Urinary bladder (tissue), 4 donors: Measurements from ENCODE around the gene TRNAU1AP. TPM values are rescaled to one million over a fixed set of nuclear protein-coding genes. Genes with fewer than 3 reads are reported as not detected.
"Not testable (repeated sequence)": the region's sequence is repeated elsewhere in the genome, so short reads cannot be mapped to it uniquely, and the experiment has no call there.

Experiments used
- DNase-seq: peaks from one replicate; pipeline ENCODE4 v3.0.0-alpha.2; 2015; ENCODE audit errors: extremely low spot score
- H3K27ac ChIP-seq: one replicate; pipeline ENCODE4 v1.5.1; 2013; ENCODE audit warnings: low read depth, mild to moderate bottlenecking, moderate library complexity
- H3K36me3 ChIP-seq: one replicate; pipeline ENCODE4 v1.6.1; 2013; ENCODE audit warnings: mild to moderate bottlenecking, moderate library complexity; ENCODE audit not compliant: insufficient read depth
- H3K4me1 ChIP-seq: one replicate; pipeline ENCODE4 v1.6.1; 2013; ENCODE audit warnings: mild to moderate bottlenecking, moderate library complexity; ENCODE audit not compliant: insufficient read depth
- H3K4me3 ChIP-seq: one replicate; pipeline ENCODE4 v1.5.1; 2013; ENCODE audit warnings: low read depth, low read length
- WGBS: extraction: QIAGEN DNeasy Blood & Tissue Kit; methylation state at CpG from one replicate; pipeline ENCODE4 v1.1.7; 2013; 5-methylcytosine and 5-hydroxymethylcytosine counted together
- polyA plus RNA-seq: library from polyadenylated mRNA; stranded (reverse); fragments of 200-250 nt; gene quantifications from one replicate; pipeline ENCODE4 v1.2.3, GENCODE V29; 2013
- total RNA-seq: library from RNA; depleted of rRNA; stranded (reverse); fragments of >200 nt; gene quantifications from one replicate; pipeline ENCODE4 v1.2.3, GENCODE V29; 2014
- donor health status: healthy with polysubstance abuse.
- donor health status: healthy.

TRNAU1AP gene
- total and polyA plus RNA-seq, 2 donors: 21.8 to 35.7 TPM

- 98% methylated on average over 11 of the region's 11 CpGs for WGBS
- Histone ChIP-seq H3K27ac (no peak overlapping the region), H3K4me3 (no peak overlapping the region), H3K4me1 (no peaks in the 10 kb centered on the region), H3K36me3 (peaks cover 10% of the 10 kb centered on the region)
- DNase-seq: no peak
Measured at GRCh38 chr1:28573564-28573963, 20.7 kb downstream of the TRNAU1AP start.

- DNase-seq: no peak
- Histone ChIP-seq H3K4me1 (no peaks in the 10 kb centered on the region), H3K27ac (no peak overlapping the region), H3K36me3 (peaks cover 4% of the 10 kb centered on the region), H3K4me3 (no peak overlapping the region)
- 78% methylated on average over 1 of the region's 1 CpG for WGBS
Measured at GRCh38 chr1:28577052-28577678, 24.3 kb downstream of the TRNAU1AP start.

GRCh38 chr1:28577738-28578536 is 25.1 kb downstream of the TRNAU1AP start:
- Histone ChIP-seq H3K27ac (no peak overlapping the region), H3K4me1 (no peaks in the 10 kb centered on the region), H3K36me3 (peaks cover 4% of the 10 kb centered on the region), H3K4me3 (no peak overlapping the region)
- no peak for DNase-seq
- WGBS: 67% methylated on average over 6 of the region's 6 CpGs

- WGBS: 74% methylated on average over 6 of the region's 6 CpGs
- peaks cover 4% of the 10 kb centered on the region for H3K36me3 ChIP-seq
- no peak for DNase-seq
- H3K27ac ChIP-seq: no peak overlapping the region
- H3K4me3 ChIP-seq: no peak overlapping the region
- no peaks in the 10 kb centered on the region for H3K4me1 ChIP-seq
Measured at GRCh38 chr1:28578696-28579218, 25.9 kb downstream of the TRNAU1AP start.

GRCh38 chr1:28579401-28579800 is 26.5 kb downstream of the TRNAU1AP start:
- Histone ChIP-seq H3K27ac (no peak overlapping the region), H3K4me1 (no peaks in the 10 kb centered on the region), H3K36me3 (peaks cover 4% of the 10 kb centered on the region), H3K4me3 (no peak overlapping the region)
- 77% methylated on average over 1 of the region's 1 CpG for WGBS
- no peak for DNase-seq

GRCh38 chr1:28580722-28581530 is 28.0 kb downstream of the TRNAU1AP start:
- peak overlapping the region; percentile 93 for H3K27ac ChIP-seq
- under 1% methylated on average over 26 of the region's 26 CpGs for WGBS
- no peak for DNase-seq
- no peaks in the 10 kb centered on the region for H3K4me1 ChIP-seq
- peaks cover 4% of the 10 kb centered on the region for H3K36me3 ChIP-seq
- H3K4me3 ChIP-seq: peak overlapping the region; percentile 98

- Histone ChIP-seq H3K27ac (peak overlapping the region; percentile 93), H3K4me1 (no peaks in the 10 kb centered on the region), H3K36me3 (peaks cover 4% of the 10 kb centered on the region), H3K4me3 (peak overlapping the region; percentile 98)
- WGBS: under 1% methylated on average over 75 of the region's 75 CpGs
- peak; percentile 89 for DNase-seq
Measured at GRCh38 chr1:28581531-28582247, 28.8 kb downstream of the TRNAU1AP start.

- peak overlapping the region; percentile 91 for H3K27ac ChIP-seq
- under 1% methylated on average over 10 of the region's 10 CpGs for WGBS
- DNase-seq: no peak
- H3K36me3 ChIP-seq: peaks cover 4% of the 10 kb centered on the region
- no peaks in the 10 kb centered on the region for H3K4me1 ChIP-seq
- H3K4me3 ChIP-seq: peak overlapping the region; percentile 98
Measured at GRCh38 chr1:28582248-28582615, 29.3 kb downstream of the TRNAU1AP start.

GRCh38 chr1:28586585-28587391 is 33.9 kb downstream of the TRNAU1AP start:
- not testable (repeated sequence) for H3K4me3 ChIP-seq, H3K36me3 ChIP-seq, H3K4me1 ChIP-seq, H3K27ac ChIP-seq, DNase-seq
- 92% methylated on average over 19 of the region's 19 CpGs for WGBS

GRCh38 chr1:28591708-28592320 is 38.9 kb downstream of the TRNAU1AP start, which contains the start of gene RAB42:
RAB42 (plus strand) TSS chr1:28592265; CDS start chr1:28592512, 247 bp downstream.
- H3K27ac ChIP-seq: no peak within 1 kb of the TSS
- H3K4me3 ChIP-seq: peak within 1 kb of the TSS; percentile 57
- no peaks in the 10 kb centered on the region for H3K36me3 ChIP-seq
- 26% methylated on average over 13 of the region's 13 CpGs for whole genome bisulfite sequencing
- H3K4me1 ChIP-seq: peaks cover 2% of the 10 kb centered on the region
- no peak for DNase-seq

- DNase-seq: no peak
- WGBS: 2% methylated on average over 81 of the region's 81 CpGs
- Histone ChIP-seq H3K27ac (no peak overlapping the region), H3K4me3 (peak overlapping the region; percentile 57), H3K4me1 (peaks cover 2% of the 10 kb centered on the region), H3K36me3 (no peaks in the 10 kb centered on the region)
Measured at GRCh38 chr1:28592321-28593071, 39.6 kb downstream of the TRNAU1AP start.
